HG02759 (cell line): ENCODE measurements around the gene EIF4E3.

Experiments used
- ATAC-seq: cut with Tn5 transposase; IDR thresholded peaks from one replicate; pipeline ENCODE4 v1.9.1; 2021; ENCODE audit warnings: mild to moderate bottlenecking, moderate library complexity; ENCODE audit not compliant: unreplicated experiment

Gene EIF4E3

DNA sequence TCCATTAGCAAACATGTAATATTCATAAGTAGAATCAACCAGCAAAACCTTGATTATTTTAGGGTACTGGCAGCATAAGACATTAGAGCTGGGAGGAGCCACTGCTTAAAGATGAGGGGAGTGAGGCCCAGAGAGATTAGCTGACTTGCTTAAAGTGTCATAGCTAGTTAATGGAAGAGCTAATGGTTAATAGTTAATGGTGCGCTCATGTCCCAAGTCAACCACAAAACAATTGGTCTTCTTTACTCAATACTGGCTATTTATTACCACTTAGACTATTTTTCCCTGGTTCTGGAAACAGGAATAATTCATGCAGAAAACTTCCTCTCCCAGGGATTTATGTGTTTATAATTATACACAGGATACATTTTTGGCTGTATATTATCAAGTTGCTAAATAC is 33.1 kb downstream of the EIF4E3 start:
- no peak for ATAC-seq

- ATAC-seq: no peak
Observed at GRCh38 chr3:71690341-71690841, 34.8 kb downstream of the EIF4E3 start.

DNA sequence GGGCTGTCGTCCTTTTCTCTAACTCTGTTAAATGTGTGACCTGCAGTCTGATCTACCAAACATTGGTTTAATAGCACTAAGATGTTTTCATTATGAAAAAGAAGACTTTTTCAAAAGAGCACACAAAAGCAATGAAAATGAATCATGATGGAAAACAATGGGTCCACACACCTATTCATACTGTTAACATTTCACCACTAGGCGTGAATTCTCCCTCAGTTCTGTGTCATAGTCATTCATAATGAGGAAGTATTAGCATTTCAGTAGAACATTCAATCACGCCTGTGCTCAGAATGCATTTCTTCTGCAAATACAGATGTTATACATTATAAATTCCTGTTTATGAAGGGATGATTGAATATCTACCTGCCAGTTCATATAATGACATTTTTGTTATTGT is 35.9 kb downstream of the EIF4E3 start:
- ATAC-seq: no peak

DNA sequence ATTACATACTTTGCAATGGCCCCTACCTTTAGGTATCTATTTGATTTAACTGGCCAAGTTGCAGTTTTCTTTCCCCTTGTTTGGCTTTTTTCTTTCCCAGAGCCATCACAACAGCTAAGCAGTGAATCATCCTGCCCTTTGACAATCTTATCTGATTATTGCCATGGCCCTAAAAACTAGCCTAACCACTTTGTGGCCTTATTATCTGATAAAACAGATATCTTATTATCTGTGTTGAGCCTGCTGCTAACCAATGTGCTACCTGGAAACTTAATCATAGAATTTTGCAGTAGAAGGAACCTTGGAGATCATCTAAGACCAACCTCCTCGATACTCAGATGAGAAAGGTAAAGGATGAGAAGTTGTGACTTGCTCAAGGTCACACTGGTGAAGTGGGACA is 37.1 kb downstream of the EIF4E3 start:
- no peak for ATAC-seq

- ATAC-seq: no peak
Observed at GRCh38 chr3:71685686-71686085, 39.5 kb downstream of the EIF4E3 start.

DNA sequence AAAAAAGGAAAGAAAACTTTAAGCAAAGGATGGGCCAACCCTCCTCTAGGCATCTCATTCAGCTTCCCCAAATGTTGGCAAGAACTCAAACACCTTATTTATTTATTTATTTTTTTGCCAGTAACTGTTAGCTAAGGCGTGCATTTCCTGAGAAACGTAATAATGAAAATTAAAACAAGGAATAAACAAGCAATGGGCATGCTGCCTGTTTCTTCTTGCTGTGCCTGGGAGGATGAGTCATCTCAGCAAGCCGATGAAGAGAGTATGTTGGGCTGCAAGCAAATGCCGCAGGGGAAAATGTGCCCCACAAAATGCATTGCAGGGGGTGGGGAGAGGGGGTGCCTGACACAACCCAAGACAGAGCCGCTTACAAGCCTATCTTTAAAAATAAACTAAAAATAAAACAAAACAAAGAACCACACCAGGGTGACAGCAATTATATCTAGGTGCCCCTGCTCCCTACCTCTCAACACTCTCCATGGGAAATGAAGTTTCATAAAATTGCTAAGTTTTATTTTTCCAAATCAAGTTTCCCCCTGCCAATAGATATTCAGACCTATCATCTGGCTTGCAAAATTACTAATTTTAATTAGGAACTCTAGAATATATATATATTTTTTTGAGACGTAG is 40.3 kb downstream of the EIF4E3 start:
- no peak for ATAC-seq

GRCh38 chr3:71684046-71684756 is 41.0 kb downstream of the EIF4E3 start:
- no peak for ATAC-seq

GRCh38 chr3:71681224-71681668 is 44.0 kb downstream of the EIF4E3 start:
- peak; percentile 50 for ATAC-seq

DNA sequence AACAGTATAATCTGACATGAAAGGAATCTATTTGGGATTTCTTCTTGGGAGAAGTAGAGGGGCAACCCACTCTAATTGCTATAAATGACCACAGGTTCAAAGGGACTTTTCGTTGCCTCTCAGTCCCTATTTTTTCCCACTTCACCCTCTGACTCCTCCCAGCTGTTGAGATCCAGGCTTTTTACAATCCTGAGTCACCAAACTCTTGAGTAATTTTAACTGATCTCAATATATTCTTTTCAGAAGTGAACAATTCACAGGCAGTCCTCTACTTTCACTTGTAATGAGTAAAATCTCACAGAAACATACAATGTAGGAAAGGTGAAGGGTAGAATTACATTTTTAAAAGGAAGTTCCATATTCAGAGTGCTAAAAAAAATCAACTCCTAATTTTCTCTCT is 44.6 kb downstream of the EIF4E3 start:
- no peak for ATAC-seq

DNA sequence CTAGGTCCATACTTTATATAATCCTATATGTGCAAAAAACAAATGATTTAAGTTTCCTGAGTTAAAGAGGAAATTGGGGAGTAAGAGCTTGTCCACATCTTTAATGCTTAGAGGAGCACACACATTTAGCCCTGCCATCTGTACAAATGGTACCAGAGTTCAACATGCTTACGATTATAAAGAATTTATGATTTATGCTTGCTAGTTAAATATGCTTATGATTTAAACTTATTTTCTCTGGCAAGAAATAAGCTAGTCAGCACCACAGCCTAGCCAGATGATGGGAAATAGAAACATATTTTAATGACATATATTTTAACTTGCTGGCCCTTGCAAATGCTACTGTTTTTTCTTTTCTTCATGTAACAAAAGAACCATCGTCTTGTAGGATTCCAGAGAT is 48.3 kb downstream of the EIF4E3 start:
- no peak for ATAC-seq

- no peak for ATAC-seq
Observed at GRCh38 chr3:71673486-71673885, 51.7 kb downstream of the EIF4E3 start.

GRCh38 chr3:71672807-71673206 is 52.4 kb downstream of the EIF4E3 start:
- ATAC-seq: no peak

GRCh38 chr3:71672340-71672739 is 52.9 kb downstream of the EIF4E3 start:
- ATAC-seq: no peak

- no peak for ATAC-seq
Observed at GRCh38 chr3:71671216-71671845, 53.9 kb downstream of the EIF4E3 start.

GRCh38 chr3:71662568-71662967 is 62.6 kb downstream of the EIF4E3 start:
- no peak for ATAC-seq

DNA sequence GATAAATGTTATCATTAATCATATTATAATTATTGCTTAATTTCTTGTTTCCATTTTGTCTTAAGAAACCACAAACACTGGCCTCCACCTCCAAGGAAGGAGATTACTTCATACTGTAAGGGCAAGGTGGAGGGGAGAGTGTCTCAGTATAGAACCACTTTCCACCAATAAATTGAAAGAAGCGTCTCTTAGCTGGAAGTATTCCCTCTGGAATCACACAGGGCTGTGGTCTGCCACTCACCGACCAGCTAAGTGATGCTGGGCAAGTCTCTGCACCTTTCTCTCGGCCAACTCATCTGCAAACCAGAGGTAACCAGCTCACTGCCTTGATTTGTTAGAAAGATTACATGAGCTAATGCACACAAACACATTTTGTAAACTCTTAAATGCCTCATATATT is 63.1 kb downstream of the EIF4E3 start:
- ATAC-seq: no peak

GRCh38 chr3:71659864-71660591 is 65.2 kb downstream of the EIF4E3 start:
- no peak for ATAC-seq

DNA sequence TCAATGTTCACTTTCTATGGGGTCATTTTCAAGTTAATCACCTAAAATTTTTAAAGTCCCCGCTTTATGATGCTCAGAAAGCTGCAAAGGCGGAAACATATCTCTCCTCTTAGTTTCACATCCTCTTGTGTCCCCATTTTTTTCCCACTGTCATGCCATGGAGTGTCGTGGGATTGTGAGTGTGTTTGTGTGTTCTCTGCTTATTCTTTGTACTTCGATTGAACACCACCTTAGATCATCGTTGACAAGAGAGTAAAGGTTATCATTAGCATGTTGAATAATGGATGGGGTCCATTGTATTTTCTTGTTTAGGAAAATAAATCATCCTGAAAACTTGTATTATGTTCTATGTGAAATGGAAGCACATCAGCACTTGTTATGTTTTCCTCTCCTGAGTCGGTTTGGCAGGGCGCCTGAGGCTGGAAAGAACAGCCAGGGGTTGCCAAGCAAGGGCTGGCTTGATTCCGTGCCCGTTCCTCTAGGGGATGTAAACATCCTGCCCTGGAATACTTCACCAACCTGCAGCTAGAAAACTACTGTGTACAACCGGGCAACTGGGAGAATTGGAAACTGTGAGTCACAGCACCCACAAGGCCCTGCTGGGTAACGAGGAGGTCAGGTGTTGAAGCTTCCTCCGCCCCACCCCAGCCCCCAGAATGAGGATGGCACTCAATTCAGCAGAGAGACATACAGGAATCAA is 67.2 kb downstream of the EIF4E3 start:
- ATAC-seq: no peak

DNA sequence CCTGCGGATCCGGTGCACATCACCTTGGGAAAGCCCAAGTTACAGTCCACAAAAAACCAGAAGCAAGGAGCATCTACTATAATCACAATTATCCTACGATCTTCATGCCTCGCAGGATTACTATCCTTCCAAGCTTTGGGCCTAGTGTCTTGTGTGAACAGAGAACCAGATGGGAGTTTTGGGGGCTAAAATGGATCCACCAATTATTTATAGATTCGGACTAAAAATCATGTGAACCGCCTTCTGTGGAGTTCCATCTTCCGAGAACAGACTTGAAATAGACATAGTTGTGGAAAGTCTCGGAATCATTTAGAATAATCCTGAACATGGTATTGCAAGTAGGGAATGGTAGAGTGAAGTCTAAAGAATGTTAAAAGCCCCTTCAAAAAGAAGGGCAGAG is 70.1 kb downstream of the EIF4E3 start:
- ATAC-seq: no peak

- ATAC-seq: no peak
Observed at GRCh38 chr3:71653414-71653807, 71.8 kb downstream of the EIF4E3 start.
